ENCODE data around the gene FOXD3.
A peak's percentile ranks its signal among the peaks of the same experiment; 100 is the strongest.

The FOXD3 gene

GRCh38 chr1:63316598-63316983 lies 5.8 kb upstream of the FOXD3 start:
- CTCF ChIA-PET, result interaction anchor here (0.7 to 6.2 kb wide), 8 partner anchors 9 to 221 kb away, joined by 3 to 48 read pairs (median 3); no protein-coding TSS in a partner anchor
- DNase-seq (ENCODE audit: extremely low spot score), result no peak

GRCh38 chr1:63316984-63317816 lies 5.2 kb upstream of the FOXD3 start:
- peak; percentile 85 for DNase-seq (ENCODE audit: extremely low spot score)
- ChIA-PET POLR2A (no interaction called here), CTCF (interaction anchor here (0.7 to 6.2 kb wide), 6 partner anchors 8 to 221 kb away, joined by 3 to 48 read pairs (median 3); no protein-coding TSS in a partner anchor)
- peak; percentile 88 for TF ChIP-seq CTCF (IDR thresholded peaks at IDR 0.05; ENCODE audit: control extremely low read depth, extremely low read depth, low read depth, missing control alignments)

More at GRCh38 chr1:63316598-63316983, 5.8 kb upstream of the FOXD3 start:
- POLR2A ChIA-PET, result no interaction called here
- TF ChIP-seq CTCF (IDR thresholded peaks at IDR 0.05; ENCODE audit: control extremely low read depth, extremely low read depth, low read depth, missing control alignments), result no peak

GRCh38 chr1:63317817-63318152 lies 4.6 kb upstream of the FOXD3 start:
- ChIA-PET POLR2A (no interaction called here), CTCF (interaction anchor here (1.5 to 6.2 kb wide), 2 partner anchors 12 to 26 kb away, joined by 3 to 48 read pairs; no protein-coding TSS in a partner anchor)
- TF ChIP-seq CTCF (IDR thresholded peaks at IDR 0.05; ENCODE audit: control extremely low read depth, extremely low read depth, low read depth, missing control alignments), result no peak
- DNase-seq (ENCODE audit: extremely low spot score), result no peak

- no peak for DNase-seq (ENCODE audit: extremely low spot score)
- TF ChIP-seq CTCF (IDR thresholded peaks at IDR 0.05; ENCODE audit: control extremely low read depth, extremely low read depth, low read depth, missing control alignments), result no peak
- POLR2A ChIA-PET, result no interaction called here
- CTCF ChIA-PET, result interaction anchor here (1.5 to 6.2 kb wide), 2 partner anchors 11 to 26 kb away, joined by 3 to 48 read pairs; no protein-coding TSS in a partner anchor
Measured at GRCh38 chr1:63318201-63318979, 4.0 kb upstream of the FOXD3 start.

GRCh38 chr1:63319046-63320021 lies 3.0 kb upstream of the FOXD3 start:
- no peak for DNase-seq (ENCODE audit: extremely low spot score)
- TF ChIP-seq CTCF (IDR thresholded peaks at IDR 0.05; ENCODE audit: control extremely low read depth, extremely low read depth, low read depth, missing control alignments), result no peak
- ChIA-PET CTCF (interaction anchor here (6.2 kb wide), 1 partner anchor 10 kb away, joined by 48 read pairs; no protein-coding TSS in a partner anchor), POLR2A (interaction anchor here (0.6 kb wide), 1 partner anchor 10 kb away, joined by 3 read pairs; no protein-coding TSS in a partner anchor)

Data from GM10248 (cell line).